Measurements from ENCODE around the gene SEPSECS.

DNA sequence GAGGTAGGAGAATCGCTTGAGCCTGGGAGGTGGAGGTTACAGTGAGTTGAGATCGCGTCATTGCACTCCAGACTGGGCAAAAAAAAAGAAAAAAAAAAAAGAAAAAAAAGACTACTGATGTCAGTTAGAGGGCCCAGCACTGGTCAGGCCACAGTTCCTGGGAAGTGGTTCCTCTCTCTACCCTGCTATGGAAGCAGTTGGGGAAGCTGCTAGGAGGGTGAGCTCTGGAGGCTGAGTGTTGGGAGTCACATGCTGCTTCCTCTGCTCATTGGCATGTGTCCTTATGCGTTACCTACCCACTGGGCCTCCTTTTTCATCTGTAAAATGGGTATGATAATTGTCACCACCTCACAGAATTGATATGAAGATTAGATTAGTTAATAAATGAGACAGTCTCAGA lies 50.7 kb downstream of the SEPSECS start:
- TF ChIP-seq, protein P1, sequence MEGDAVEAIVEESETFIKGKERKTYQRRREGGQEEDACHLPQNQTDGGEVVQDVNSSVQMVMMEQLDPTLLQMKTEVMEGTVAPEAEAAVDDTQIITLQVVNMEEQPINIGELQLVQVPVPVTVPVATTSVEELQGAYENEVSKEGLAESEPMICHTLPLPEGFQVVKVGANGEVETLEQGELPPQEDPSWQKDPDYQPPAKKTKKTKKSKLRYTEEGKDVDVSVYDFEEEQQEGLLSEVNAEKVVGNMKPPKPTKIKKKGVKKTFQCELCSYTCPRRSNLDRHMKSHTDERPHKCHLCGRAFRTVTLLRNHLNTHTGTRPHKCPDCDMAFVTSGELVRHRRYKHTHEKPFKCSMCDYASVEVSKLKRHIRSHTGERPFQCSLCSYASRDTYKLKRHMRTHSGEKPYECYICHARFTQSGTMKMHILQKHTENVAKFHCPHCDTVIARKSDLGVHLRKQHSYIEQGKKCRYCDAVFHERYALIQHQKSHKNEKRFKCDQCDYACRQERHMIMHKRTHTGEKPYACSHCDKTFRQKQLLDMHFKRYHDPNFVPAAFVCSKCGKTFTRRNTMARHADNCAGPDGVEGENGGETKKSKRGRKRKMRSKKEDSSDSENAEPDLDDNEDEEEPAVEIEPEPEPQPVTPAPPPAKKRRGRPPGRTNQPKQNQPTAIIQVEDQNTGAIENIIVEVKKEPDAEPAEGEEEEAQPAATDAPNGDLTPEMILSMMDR (conservative IDR thresholded peaks at IDR 0.05 in 1 of 2, IDR thresholded peaks at IDR 0.05 in 1 of 2; ENCODE audit: low read depth in 1 of 2, low read length in 2 of 2), result no peak
- no peak for TF ChIP-seq EZH2 (IDR thresholded peaks at IDR 0.05; ENCODE audit: low read length, missing control alignments)

All from fibroblast of lung (primary cell).